Heart left ventricle (tissue), 16 donors: ENCODE data around the gene IL36B. TPM values are rescaled to one million over a fixed set of nuclear protein-coding genes. Genes with fewer than 3 reads are reported as not detected.

ENCODE experiments used
- ATAC-seq, 4 donors: fragments of 200-7000 bp; cut with Tn5 transposase; one replicate each; pipeline ENCODE4 v1.9.1; 2020 to 2022; ENCODE audit warnings: moderate library complexity in 4 of 4, mild to moderate bottlenecking in 3 of 4, moderate number of reproducible peaks in 1 of 4
- DNase-seq, 5 donors: peaks; one replicate each; pipeline ENCODE4 v3.0.0-alpha.2; 2020
- H3K27ac ChIP-seq, 12 donors: fragments of 200-600 bp; sonication (generic) in 4 of 12; one replicate each; pipeline versions ENCODE4 v1.5.0 to v1.8.0; 2016 to 2022; ENCODE audit warnings: mild to moderate bottlenecking in 2 of 12
- H3K27me3 ChIP-seq, 9 donors: fragments of 200-600 bp; sonication (generic) in 2 of 9; one replicate each; pipeline versions ENCODE4 v1.5.1 to v1.8.0; 2016 to 2022; ENCODE audit warnings: mild to moderate bottlenecking in 3 of 9
- H3K36me3 ChIP-seq, 9 donors: fragments of 200-600 bp; sonication (generic) in 2 of 9; one replicate each; pipeline versions ENCODE4 v1.5.0 to v1.8.0; 2018 to 2022; ENCODE audit warnings: mild to moderate bottlenecking in 2 of 9
- H3K4me1 ChIP-seq, 12 donors: fragments of 200-600 bp; sonication (generic) in 4 of 12; one replicate each; pipeline versions ENCODE4 v1.5.0 to v1.8.0; 2016 to 2022; ENCODE audit warnings: mild to moderate bottlenecking in 3 of 12
- H3K4me3 ChIP-seq, 12 donors: fragments of 200-600 bp; sonication (generic) in 4 of 12; one replicate each; pipeline versions ENCODE4 v1.5.0 to v1.8.0; 2017 to 2022; ENCODE audit warnings: mild to moderate bottlenecking in 9 of 12, moderate library complexity in 4 of 12
- H3K9me3 ChIP-seq, 12 donors: fragments of 200-600 bp; sonication (generic) in 4 of 12; one replicate each; pipeline versions ENCODE4 v1.5.0 to v1.8.0; 2016 to 2022; ENCODE audit warnings: mild to moderate bottlenecking in 1 of 12
- POLR2A ChIP-seq, 2 donors: fragments of 450-650 bp; IDR thresholded peaks; one replicate each; pipeline ENCODE4 v1.6.1; 2017; ENCODE audit warnings: antibody characterized with exemption in 2 of 2, mild to moderate bottlenecking in 2 of 2, moderate library complexity in 2 of 2
- WGBS, 4 donors: extraction: QIAGEN DNeasy Blood & Tissue Kit in 2 of 4; methylation state at CpG; one replicate each; pipeline versions ENCODE4 v1.1.5 to v1.1.7; 2013 to 2018; 5-methylcytosine and 5-hydroxymethylcytosine counted together
- intact Hi-C, 10 donors: fragments of 100-400 bp; cut with DNase I; formaldehyde crosslinking; loops; one replicate each; pipeline versions ENCODE4 v1.11.1 to v1.14.2; 2022
- polyA plus RNA-seq, 2 donors: library from polyadenylated mRNA; stranded (reverse); fragments of 200-250 nt; gene quantifications; one replicate each; pipeline ENCODE4 v1.2.3, GENCODE V29; 2013
- total RNA-seq, 9 donors: library from RNA; depleted of rRNA in 2 of 9; stranded (reverse); fragments of >200 nt in 2 of 9; fragmentation: NEBNext Ultra II Directional in 3 of 9; extraction: Animal tissue kit (Norgen Biotek cat#: 25700) in 3 of 9; gene quantifications; one replicate each; pipeline versions ENCODE4 v1.1.0 to v1.2.4, GENCODE V29; 2016 to 2023
- TF ChIP-seq, protein P1 (sequence below), 12 donors: fragments of 200-600 bp; sonication (generic) in 4 of 12; IDR thresholded peaks; one replicate each; pipeline versions ENCODE4 v1.5.0 to v1.8.0; 2018 to 2022; ENCODE audit warnings: antibody characterized with exemption in 12 of 12, mild to moderate bottlenecking in 5 of 12
- donor health status: ischemic (EF 13 %, LVEDD 7.1; RV severe dilation, severe dysfunction).
- donor health status: healthy with polysubstance abuse.
- donor health status: DM: no; HTN: yes; CAD: no.
- donor health status: DM: no; HTN: no; CAD: no.
- donor health status: ischemic (EF 25% LVEDD 6.9; RV normal size, moderate dysfunction).
- donor health status: ischemic (EF 25% LVEDD 5.7; RV mildly dilated, moderate dysfunction).
- donor health status: healthy.
- donor health status: DM: yes; HTN: yes; CAD: no.
- donor health status: ischemic (EF 35%, LVEDD 5.7; RV mildly dilated, moderate dysfunction).
- donor health status: nonischemic (EF 11% LVEDD 7.7; RV severe dilation, severe dysfunction).
- donor health status: DM: yes; HTN: yes; CAD: no.
- donor health status: PGD.
- donor health status: ischemic (EF 29% LVEDD 5.4; RV normal size, mild dysfunction).
- donor health status: nonischemic (EF 23%, LVEDD 6.1; RV moderate dilation, normal function).

The IL36B gene
- total and polyA plus RNA-seq, 11 donors = not detected

DNA sequence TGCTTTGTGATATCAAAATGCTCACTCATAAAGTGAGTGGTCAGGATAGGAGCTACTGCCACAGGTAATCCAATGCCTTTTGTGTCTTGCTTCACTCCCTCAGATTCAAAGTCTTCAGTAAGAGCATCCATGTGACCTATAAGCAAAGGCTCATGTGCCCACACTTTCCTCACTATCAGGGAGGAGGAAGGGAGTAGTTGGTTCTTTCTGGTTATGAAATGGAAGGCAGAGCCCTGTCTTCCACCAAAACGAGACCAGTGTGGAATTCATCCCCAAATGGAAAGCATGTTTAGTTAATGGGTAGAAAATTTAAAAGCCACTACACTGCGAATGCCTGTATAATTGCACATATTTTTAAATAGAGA lies 40.9 kb upstream of the IL36B start:
- Histone ChIP-seq H3K36me3 (no peaks in the 10 kb centered on the region), H3K4me1 (peaks cover 0 to 18% (median 0%) of the 10 kb centered on the region in 12 donors), H3K27ac (no peak overlapping the region), H3K4me3 (no peak overlapping the region), H3K9me3 (peaks cover 0 to 15% (median 0%) of the 10 kb centered on the region in 12 donors), H3K27me3 (peaks cover 0 to 4% (median 0%) of the 10 kb centered on the region in 9 donors)
- intact Hi-C loops = no loop called here
- TF ChIP-seq, protein P1, sequence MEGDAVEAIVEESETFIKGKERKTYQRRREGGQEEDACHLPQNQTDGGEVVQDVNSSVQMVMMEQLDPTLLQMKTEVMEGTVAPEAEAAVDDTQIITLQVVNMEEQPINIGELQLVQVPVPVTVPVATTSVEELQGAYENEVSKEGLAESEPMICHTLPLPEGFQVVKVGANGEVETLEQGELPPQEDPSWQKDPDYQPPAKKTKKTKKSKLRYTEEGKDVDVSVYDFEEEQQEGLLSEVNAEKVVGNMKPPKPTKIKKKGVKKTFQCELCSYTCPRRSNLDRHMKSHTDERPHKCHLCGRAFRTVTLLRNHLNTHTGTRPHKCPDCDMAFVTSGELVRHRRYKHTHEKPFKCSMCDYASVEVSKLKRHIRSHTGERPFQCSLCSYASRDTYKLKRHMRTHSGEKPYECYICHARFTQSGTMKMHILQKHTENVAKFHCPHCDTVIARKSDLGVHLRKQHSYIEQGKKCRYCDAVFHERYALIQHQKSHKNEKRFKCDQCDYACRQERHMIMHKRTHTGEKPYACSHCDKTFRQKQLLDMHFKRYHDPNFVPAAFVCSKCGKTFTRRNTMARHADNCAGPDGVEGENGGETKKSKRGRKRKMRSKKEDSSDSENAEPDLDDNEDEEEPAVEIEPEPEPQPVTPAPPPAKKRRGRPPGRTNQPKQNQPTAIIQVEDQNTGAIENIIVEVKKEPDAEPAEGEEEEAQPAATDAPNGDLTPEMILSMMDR (IDR thresholded peaks at IDR 0.05) = no peak
- no peak for TF ChIP-seq POLR2A (IDR thresholded peaks at IDR 0.05)
- DNase-seq (no peak), ATAC-seq (no peak)
- WGBS, 4 donors = 45 to 63% (median 48%) methylated on average over 2 of the region's 2 CpGs

DNA sequence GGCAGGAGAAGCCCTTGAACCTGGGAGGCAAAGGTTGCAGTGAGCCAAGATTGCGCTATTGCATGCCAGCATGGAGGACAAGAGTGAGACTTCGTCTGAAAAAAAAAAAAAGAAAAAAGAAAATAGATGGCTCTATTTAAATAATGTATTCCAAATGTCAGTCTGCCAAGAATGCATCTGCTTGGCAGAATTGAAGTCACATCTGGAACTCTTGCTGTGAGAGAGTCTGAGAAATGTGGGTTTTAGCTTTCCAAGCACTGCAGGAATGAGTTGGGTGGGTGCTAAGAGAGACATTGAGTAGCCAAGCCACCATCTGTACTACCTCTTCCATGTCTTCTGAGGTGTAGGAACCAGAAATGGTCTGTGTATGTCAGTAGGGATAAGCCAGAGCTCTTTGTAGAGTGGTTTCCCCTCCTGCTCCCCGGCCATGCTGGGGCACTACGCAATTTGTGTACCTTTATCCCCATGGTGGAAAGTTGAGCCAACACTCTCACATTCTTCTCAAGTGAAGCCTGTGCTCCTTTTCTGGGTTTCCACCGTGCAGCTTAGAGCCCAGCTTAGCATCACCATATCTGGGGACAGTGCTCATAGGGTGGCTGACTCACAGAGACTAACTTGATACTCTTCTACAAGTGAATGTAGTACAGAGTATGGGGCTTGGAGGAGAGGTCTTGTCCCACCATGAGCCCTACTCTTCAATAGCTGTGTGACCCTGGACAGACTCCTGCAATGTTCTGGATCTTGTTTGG lies 40.4 kb upstream of the IL36B start:
- 82 to 85% (median 83%) methylated on average over 5 of the region's 5 CpGs for WGBS, 4 donors
- DNase-seq (no peak), ATAC-seq (no peak)
- intact Hi-C loops = no loop called here
- H3K4me3 ChIP-seq = no peak overlapping the region
- H3K9me3 ChIP-seq = peaks cover 0 to 15% (median 0%) of the 10 kb centered on the region in 12 donors
- H3K36me3 ChIP-seq = no peaks in the 10 kb centered on the region
- no peak overlapping the region for H3K27ac ChIP-seq
- TF ChIP-seq POLR2A (IDR thresholded peaks at IDR 0.05) = no peak
- TF ChIP-seq, protein P1 (IDR thresholded peaks at IDR 0.05) = no peak
- peaks cover 0 to 4% (median 0%) of the 10 kb centered on the region in 9 donors for H3K27me3 ChIP-seq
- H3K4me1 ChIP-seq = peaks cover 0 to 14% (median 0%) of the 10 kb centered on the region in 12 donors

DNA sequence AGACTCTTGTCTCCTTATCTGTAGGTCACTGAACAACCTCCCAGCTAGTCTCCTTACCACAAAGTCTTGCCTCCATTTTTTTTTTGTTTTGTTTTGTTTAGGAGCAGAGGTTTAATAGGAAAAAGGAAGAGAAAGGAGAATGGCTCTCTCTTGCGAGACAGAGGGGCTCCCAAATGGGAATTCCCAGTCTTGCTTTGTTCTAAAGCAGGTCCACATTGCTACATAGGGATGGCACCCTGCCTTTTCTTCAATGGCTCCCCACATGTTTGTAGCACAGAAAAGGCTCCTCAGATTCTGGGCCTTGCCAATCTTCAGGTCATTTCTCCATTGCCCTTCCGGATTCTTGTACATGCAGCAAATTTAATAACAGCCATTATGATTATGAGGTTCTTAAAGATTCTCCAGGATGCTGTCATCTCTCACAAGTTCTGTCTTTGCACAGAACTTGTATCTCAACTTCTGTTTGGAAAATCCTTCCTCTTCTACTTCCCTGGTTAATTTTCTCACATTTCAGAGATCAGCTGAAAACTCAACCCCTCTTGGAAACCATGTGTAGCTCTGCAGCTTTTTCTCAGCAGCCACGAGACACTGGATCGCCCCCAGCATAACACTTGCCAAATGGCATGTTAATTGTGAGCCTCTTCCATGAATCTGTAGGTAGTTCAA lies 38.7 kb upstream of the IL36B start:
- Histone ChIP-seq H3K4me1 (peaks cover 0 to 5% (median 0%) of the 10 kb centered on the region in 12 donors), H3K27me3 (peaks cover 0 to 4% (median 0%) of the 10 kb centered on the region in 9 donors), H3K9me3 (peaks cover 0 to 8% (median 0%) of the 10 kb centered on the region in 12 donors), H3K36me3 (no peaks in the 10 kb centered on the region), H3K4me3 (no peak overlapping the region), H3K27ac (no peak overlapping the region)
- intact Hi-C loops = no loop called here
- ATAC-seq (no peak), DNase-seq (no peak)
- 64 to 78% (median 67%) methylated on average over 4 of the region's 4 CpGs for WGBS, 4 donors
- TF ChIP-seq, protein P1 (IDR thresholded peaks at IDR 0.05) = no peak
- no peak for TF ChIP-seq POLR2A (IDR thresholded peaks at IDR 0.05)

DNA sequence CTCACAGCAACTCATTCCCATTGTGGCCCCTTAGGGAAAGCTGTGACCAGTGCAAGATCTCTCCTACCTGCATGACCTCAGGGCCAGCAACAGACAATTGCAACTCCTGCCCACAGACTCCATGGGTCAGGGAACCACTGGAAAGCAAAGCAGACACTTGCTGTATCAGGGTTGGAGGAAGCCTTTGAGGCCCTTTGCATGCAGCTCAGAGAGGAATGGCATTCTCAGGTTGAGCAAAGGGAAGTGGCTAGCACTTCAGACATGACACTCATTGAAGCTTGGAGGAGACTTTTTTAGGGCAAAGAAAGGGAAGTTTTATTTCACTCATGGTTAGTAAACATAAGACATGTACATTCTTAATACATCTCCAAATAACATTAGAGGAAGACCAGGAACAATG lies 37.2 kb upstream of the IL36B start:
- H3K36me3 ChIP-seq = no peaks in the 10 kb centered on the region
- H3K27me3 ChIP-seq = peaks cover 0 to 4% (median 0%) of the 10 kb centered on the region in 9 donors
- intact Hi-C loops = no loop called here
- H3K4me3 ChIP-seq = no peak overlapping the region
- DNase-seq = no peak
- no peak for ATAC-seq
- peaks cover 0 to 3% (median 0%) of the 10 kb centered on the region in 12 donors for H3K9me3 ChIP-seq
- no peak overlapping the region for H3K27ac ChIP-seq
- TF ChIP-seq, protein P1 (IDR thresholded peaks at IDR 0.05) = no peak
- no peak for TF ChIP-seq POLR2A (IDR thresholded peaks at IDR 0.05)
- peaks cover 0 to 5% (median 0%) of the 10 kb centered on the region in 12 donors for H3K4me1 ChIP-seq
